Astrocyte of the cerebellum (primary cell): Measurements from ENCODE around the gene CD99L2.

Experiments used
- DNase-seq: peaks from one replicate; pipeline ENCODE4 v3.0.0-alpha.2; 2011; ENCODE audit warnings: low read depth
- H3K4me3 ChIP-seq: 2 replicates; pipeline ENCODE4 v1.5.1; 2011; ENCODE audit warnings: mild to moderate bottlenecking, low read depth, low read length, moderate library complexity
- CTCF ChIP-seq: IDR thresholded peaks from 2 replicates; pipeline ENCODE4 v1.5.1; 2012; ENCODE audit warnings: low read length, low read depth, moderate library complexity, mild to moderate bottlenecking; ENCODE audit errors: missing control alignments
- in situ Hi-C: cut with HindIII; loops from 2 replicates; pipeline ENCODE4 v1.10.0; 2017; ENCODE audit warnings: low sequenced_read_pairs

CD99L2 gene

GRCh38 chrX:150757371-150757770 lies 141.1 kb downstream of the CD99L2 start:
- in situ Hi-C loops = no loop called here
- no peak overlapping the region for H3K4me3 ChIP-seq
- TF ChIP-seq CTCF = no peak
- DNase-seq = no peak

GRCh38 chrX:150753968-150754367 lies 144.5 kb downstream of the CD99L2 start:
- H3K4me3 ChIP-seq = no peak overlapping the region
- in situ Hi-C loops = no loop called here
- TF ChIP-seq CTCF = no peak
- DNase-seq = no peak

GRCh38 chrX:150753357-150753756 lies 145.1 kb downstream of the CD99L2 start:
- DNase-seq = no peak
- no peak for TF ChIP-seq CTCF
- in situ Hi-C loops = no loop called here
- H3K4me3 ChIP-seq = no peak overlapping the region

GRCh38 chrX:150752124-150752523 lies 146.3 kb downstream of the CD99L2 start:
- TF ChIP-seq CTCF = no peak
- no peak overlapping the region for H3K4me3 ChIP-seq
- in situ Hi-C loops = no loop called here
- no peak for DNase-seq

GRCh38 chrX:150736475-150736874 lies 162.0 kb downstream of the CD99L2 start:
- no peak for DNase-seq
- no peak for TF ChIP-seq CTCF
- H3K4me3 ChIP-seq = no peak overlapping the region
- in situ Hi-C loops = no loop called here

GRCh38 chrX:150731795-150732194 lies 166.7 kb downstream of the CD99L2 start:
- DNase-seq = peak; percentile 36

More at GRCh38 chrX:150731795-150732194, 166.7 kb downstream of the CD99L2 start:
- no peak overlapping the region for H3K4me3 ChIP-seq
- in situ Hi-C loops = no loop called here
- no peak for TF ChIP-seq CTCF
